Esophagus muscularis mucosa (tissue), 4 donors: ENCODE measurements around the gene PTPA.

Experiments used
- EP300 ChIP-seq: sonication (generic); formaldehyde crosslinking; IDR thresholded peaks from one replicate; pipeline ENCODE4 v1.6.1; 2017; ENCODE audit warnings: antibody characterized with exemption
- POLR2A ChIP-seq: fragments of 450-650 bp; IDR thresholded peaks from one replicate; pipeline ENCODE4 v1.6.1; 2017; ENCODE audit warnings: antibody characterized with exemption, moderate library complexity, mild to moderate bottlenecking, low read depth
- TF ChIP-seq, protein P1 (sequence below), 3 experiments: fragments of 200-600 bp in 2 of 3; fragments of 450-650 bp in 1 of 3; sonication (generic) in 2 of 3; IDR thresholded peaks; one replicate each; pipeline ENCODE4 v1.5.1; 2017 to 2019; ENCODE audit warnings: antibody characterized with exemption in 3 of 3, mild to moderate bottlenecking in 2 of 3, moderate library complexity in 1 of 3

DNA sequence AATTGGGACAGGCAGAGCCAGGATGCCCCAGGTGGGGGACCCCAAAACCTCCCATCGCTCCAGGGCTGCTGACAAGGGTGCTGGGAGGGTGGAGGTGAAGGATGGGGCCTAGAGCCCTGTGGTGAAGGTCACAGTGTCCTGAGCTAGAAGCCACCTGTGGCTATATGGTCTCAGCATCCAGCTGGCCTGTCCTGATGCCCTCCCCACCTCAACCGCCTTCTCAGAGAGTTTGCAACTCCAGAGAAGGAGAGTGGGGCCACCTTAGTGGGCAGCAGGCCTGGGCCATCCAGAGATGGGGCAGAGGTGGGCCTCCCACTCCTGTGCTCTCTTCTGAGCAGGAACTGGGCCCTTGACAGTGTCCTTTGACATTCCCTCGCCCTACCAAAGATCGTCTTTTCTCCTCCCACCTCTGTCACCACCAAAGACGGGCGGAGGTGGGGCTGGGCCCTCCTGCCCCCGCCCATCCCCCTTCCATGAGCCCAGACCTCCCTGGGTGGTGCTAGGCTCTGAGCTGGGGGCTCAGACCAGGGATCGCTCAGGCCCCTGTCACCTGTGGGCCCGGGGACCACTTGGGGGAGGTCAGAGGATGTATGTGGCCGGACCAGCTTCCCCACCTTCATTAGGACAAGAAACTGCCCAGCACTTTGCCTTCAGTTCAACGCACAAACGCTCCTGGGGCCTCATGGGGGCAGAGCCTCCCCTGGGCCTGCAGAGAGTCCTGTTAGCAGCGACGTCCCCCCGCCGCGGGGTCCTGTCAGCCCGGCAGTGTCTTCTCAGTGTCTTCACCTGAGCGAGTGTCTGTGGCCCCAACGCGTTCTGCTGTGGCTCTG lies 40.3 kb upstream of the PTPA start:
- TF ChIP-seq POLR2A (no peak), EP300 (no peak)
- TF ChIP-seq, protein P1, sequence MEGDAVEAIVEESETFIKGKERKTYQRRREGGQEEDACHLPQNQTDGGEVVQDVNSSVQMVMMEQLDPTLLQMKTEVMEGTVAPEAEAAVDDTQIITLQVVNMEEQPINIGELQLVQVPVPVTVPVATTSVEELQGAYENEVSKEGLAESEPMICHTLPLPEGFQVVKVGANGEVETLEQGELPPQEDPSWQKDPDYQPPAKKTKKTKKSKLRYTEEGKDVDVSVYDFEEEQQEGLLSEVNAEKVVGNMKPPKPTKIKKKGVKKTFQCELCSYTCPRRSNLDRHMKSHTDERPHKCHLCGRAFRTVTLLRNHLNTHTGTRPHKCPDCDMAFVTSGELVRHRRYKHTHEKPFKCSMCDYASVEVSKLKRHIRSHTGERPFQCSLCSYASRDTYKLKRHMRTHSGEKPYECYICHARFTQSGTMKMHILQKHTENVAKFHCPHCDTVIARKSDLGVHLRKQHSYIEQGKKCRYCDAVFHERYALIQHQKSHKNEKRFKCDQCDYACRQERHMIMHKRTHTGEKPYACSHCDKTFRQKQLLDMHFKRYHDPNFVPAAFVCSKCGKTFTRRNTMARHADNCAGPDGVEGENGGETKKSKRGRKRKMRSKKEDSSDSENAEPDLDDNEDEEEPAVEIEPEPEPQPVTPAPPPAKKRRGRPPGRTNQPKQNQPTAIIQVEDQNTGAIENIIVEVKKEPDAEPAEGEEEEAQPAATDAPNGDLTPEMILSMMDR (IDR thresholded peaks at IDR 0.05): no peak
